ENCODE measurements around the gene ECD.

ECD gene

DNA sequence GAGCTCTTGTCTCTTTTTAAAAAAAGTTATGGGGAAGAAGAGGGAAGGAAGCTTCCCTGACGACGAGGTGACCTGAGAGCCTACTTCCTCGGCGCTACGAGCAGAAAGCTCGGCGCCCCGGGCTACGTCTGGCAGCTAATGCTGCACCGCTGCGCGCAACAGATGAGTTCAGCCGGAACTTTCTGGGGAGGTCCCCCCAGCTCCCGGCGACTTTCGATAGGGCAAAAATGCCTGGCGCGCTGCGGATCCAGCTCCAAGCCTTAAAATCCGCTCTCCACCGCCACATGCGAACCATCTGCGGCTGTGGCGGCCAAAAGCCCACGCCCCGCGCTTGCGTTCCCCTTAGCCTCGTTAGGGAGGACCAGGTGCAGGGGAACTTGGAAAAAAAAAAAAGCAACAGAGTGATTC is 71.8 kb downstream of the ECD start:
- peak; percentile 7 for DNase-seq

DNA sequence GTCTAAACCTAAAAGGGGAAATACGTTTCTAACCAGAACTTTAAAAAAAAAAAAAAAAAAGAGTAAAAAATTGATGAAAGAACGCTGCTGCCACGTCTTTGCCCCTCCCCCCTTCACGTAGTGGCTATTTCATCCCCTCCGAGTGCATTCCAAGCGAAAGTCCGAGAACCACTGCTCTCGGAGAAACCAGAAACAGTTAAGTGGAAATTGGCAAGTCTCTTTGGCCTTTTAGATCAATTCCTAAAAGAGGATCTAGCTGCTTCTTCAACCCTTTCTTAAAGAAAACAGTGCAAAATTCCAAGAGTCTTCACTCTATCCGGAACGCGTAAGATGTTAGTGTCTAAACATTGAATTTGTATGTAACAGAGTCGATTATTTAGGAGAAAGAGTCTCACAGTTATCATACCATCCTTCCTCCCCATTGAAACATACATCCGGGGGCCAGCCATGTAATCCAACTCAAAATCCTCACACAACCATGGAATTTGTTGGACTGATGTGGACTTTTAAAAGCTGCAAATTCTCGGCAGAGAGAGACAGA is 72.3 kb downstream of the ECD start:
- DNase-seq = no peak

DNA sequence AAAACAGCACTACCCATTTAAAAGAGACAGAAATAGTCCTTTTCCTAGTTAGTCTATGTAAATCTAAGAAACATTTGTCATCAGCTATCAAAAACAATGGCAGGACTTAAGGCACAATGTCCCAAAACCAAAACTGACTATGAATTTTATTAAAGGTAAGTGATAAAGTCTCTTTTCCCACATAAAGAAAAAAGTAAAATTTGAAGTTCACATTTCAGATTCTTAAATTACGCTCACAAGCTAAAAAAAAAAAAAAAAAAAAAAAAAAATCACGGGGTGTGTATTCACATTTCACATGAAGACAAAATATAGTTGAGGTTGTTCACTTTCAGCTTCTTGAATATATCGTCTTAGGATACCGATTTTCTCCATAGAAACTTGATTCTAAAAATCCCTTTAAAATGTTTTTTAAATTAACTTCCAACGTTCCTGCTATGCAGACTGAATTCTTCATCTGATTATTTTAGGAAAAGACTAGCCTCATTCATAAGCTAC is 72.8 kb downstream of the ECD start:
- no peak for DNase-seq

DNA sequence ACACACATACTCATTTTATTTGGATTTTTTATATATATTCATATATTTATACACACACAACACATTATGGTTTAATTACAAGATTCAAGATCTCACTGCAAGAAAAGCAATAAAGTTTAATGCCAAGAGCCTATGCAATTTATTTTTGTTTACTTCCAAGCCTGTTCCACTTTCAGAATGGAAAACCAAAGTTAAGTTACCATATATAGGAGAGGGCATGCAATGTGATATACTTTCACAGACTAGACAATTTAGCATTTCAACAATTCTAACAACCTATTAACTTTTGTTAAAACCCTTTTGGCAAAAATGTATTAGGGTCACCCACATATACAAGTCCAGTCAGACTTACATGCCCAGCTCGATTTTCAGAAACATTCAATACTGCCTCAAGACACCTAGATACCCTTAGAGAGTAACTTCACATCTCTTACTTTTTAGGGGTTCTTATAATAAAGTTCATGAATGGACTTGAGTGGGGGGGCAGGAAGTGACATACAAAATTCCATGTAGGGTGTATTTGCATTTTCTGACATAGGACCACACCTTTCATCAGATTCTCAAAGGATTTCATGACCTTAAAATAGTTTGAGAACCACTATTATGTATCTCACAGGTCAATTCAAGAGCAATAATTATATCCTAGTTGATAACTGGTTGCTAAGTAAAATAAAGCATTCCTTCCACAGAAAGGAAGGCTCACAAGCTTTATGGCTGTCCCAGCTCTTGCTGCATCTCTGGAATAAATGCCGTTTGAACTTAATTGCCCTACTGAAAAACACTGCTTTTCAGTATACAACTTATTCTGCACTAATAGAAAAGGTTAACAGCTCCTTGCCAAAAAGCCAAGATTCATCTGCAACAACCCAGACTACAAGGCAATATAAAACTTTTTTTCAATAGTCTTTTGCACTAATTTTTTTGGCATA is 73.6 kb downstream of the ECD start:
- no peak for DNase-seq

DNA sequence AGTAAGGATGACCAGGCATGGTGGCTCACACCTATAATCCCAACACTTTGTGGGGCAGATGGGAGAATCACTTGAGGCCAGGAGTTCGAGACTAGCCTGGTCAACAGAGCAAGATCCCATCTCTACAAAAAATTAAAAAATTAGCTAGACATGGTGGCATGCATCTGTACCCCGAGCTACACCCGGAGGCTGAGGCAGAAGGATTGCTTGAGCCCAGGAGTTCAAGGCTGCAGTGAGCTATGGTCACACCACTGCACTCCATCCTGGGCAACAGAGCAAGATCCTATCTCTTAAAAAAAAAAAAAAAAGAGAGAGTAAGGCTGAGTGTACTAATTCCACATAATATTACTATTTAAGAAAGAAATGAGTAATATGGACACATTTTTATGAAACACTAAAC is 75.0 kb downstream of the ECD start:
- no peak for DNase-seq

DNA sequence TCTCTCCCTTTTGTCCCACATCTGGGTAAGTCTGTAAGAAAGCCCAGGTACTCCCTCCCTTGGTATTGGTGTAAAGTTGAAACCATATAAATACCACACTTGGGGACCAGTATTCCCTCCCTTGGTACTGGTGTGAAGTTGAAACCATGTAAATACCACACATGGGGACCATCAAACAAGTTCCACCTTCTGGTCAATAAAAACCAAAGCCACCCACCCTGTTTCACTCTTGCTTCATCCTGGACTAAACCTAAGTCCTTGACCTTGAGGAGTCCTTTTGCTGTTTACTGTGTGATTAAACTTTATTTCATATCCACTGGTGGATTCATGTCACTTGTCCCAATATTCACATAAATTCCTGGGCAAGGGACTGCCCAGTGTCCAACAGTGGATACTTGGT is 79.5 kb downstream of the ECD start:
- DNase-seq = no peak

DNA sequence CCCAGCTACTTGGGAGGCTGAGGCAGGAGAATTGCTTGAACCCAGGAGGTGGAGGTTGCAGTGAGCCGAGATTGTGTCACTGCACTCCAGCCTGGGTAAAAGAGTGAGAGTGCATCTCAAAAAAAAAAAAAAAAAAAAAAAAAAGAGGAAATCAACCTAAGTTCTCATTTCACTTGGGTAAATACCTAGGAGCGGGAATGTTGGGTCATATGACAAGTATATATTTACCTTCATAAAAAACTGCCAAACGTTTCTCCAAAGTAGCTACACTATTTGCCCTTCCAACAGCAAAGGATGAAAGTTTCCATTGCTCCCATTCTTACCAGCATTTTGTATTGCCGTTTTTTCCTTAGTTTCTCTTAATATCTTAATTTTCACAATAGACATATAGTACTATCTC is 81.0 kb downstream of the ECD start:
- DNase-seq = no peak

DNA sequence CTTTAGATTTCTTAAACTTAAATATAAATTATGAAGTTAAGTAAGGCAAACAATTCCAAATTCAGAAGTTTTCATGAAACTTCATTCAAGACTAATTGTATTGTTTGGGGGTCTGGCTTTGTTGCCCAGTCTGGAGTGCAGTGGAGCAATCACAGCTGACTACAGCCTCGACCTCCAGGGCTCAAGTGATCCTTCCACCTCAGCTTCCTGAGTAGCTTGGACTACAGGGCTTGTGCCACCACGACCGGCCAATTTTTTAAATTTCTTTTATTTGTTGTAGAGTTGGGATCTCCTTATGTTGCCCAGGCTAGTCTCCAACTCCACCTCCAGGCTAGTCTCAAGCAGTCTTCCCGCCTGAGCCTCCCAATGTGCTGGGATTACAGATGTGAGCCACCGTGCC is 83.6 kb downstream of the ECD start:
- DNase-seq = no peak

Measured in COR-L47 (cell line).